CD4-positive, CD25-positive, alpha-beta regulatory T cell (primary cell): Measurements from ENCODE around the gene MTHFD1. TPM values are rescaled to one million over a fixed set of nuclear protein-coding genes. Genes with fewer than 3 reads are reported as not detected.

Experiments
- ATAC-seq, 2 donors: fragments of 150-1000 bp; cut with Tn5 transposase; one replicate each; pipeline ENCODE4 v1.10.0; 2021; ENCODE audit warnings: low read depth in 2 of 2, moderate number of reproducible peaks in 2 of 2, moderate library complexity in 1 of 2
- DNase-seq, 3 donors: peaks; one replicate each; pipeline versions ENCODE4 v3.0.0 to v3.0.0-alpha.2; 2012 to 2022; ENCODE audit warnings: mixed read lengths in 1 of 3
- H3K27ac ChIP-seq: one replicate; pipeline ENCODE4 v1.7.0; 2013; ENCODE audit warnings: mild to moderate bottlenecking, low read length; ENCODE audit not compliant: insufficient read depth, poor library complexity, severe bottlenecking
- H3K27me3 ChIP-seq: one replicate; pipeline ENCODE4 v1.7.0; 2013; ENCODE audit warnings: low read length; ENCODE audit not compliant: control insufficient read depth, insufficient read depth
- H3K36me3 ChIP-seq: one replicate; pipeline ENCODE4 v1.7.0; 2013; ENCODE audit warnings: mild to moderate bottlenecking, low read length, moderate library complexity; ENCODE audit not compliant: control insufficient read depth, insufficient read depth
- H3K4me1 ChIP-seq: 2 replicates; pipeline ENCODE4 v1.7.0; 2013; ENCODE audit warnings: mild to moderate bottlenecking, low read length; ENCODE audit not compliant: insufficient read depth, control insufficient read depth, poor library complexity, severe bottlenecking
- H3K4me3 ChIP-seq: one replicate; pipeline ENCODE4 v1.7.0; 2013; ENCODE audit warnings: low read depth, mild to moderate bottlenecking, low read length, moderate library complexity
- H3K9me3 ChIP-seq, 2 experiments: 1 replicate in 1 of 2; 2 replicates in 1 of 2; pipeline ENCODE4 v1.7.0; 2013; ENCODE audit warnings: low read length in 2 of 2, mild to moderate bottlenecking in 1 of 2, moderate library complexity in 1 of 2; ENCODE audit not compliant: control insufficient read depth in 2 of 2
- H3K27ac Mint-ChIP-seq, 3 donors: one replicate each; pipeline ENCODE4 v1.8.0; 2020 to 2022; ENCODE audit warnings: mild to moderate bottlenecking in 3 of 3, mixed read lengths in 3 of 3, moderate library complexity in 2 of 3
- H3K27me3 Mint-ChIP-seq: one replicate; pipeline ENCODE4 v1.8.0; 2022; ENCODE audit warnings: mild to moderate bottlenecking, mixed read lengths
- H3K36me3 Mint-ChIP-seq: one replicate; pipeline ENCODE4 v1.8.0; 2020; ENCODE audit warnings: mixed read lengths
- H3K4me1 Mint-ChIP-seq, 4 donors: one replicate each; pipeline ENCODE4 v1.8.0; 2020 to 2022; ENCODE audit warnings: mixed read lengths in 4 of 4, mild to moderate bottlenecking in 1 of 4
- H3K4me3 Mint-ChIP-seq, 4 donors: one replicate each; pipeline ENCODE4 v1.8.0; 2020 to 2022; ENCODE audit warnings: mild to moderate bottlenecking in 4 of 4, mixed read lengths in 4 of 4, moderate library complexity in 3 of 4
- H3K9me3 Mint-ChIP-seq, 7 donors: one replicate each; pipeline ENCODE4 v1.8.0; 2020 to 2022; ENCODE audit warnings: mixed read lengths in 7 of 7, mild to moderate bottlenecking in 3 of 7, moderate library complexity in 2 of 7
- polyA plus RNA-seq, 4 donors: library from polyadenylated mRNA; unstranded; fragments of 300-500 nt; fragmentation: Illumina TruSeq; gene quantifications; one replicate each; pipeline ENCODE4 v1.2.3, GENCODE V29; 2021
- total RNA-seq: library from RNA; stranded (reverse); gene quantifications from one replicate; pipeline ENCODE4 v1.2.3, GENCODE V29; 2022

The MTHFD1 gene
- total and polyA plus RNA-seq, 5 donors from 2014 or later, result 38.7 to 60.4 (median 40.3) TPM

- peaks cover 38% of the 10 kb centered on the region for H3K4me1 ChIP-seq
- no peaks in the 10 kb centered on the region for H3K27me3 Mint-ChIP-seq
- peak overlapping the region; percentile 28 for H3K27ac ChIP-seq
- peak overlapping the region in 2 of 4 donors; percentile 17 to 88 for H3K4me3 Mint-ChIP-seq
- H3K36me3 ChIP-seq, result peaks cover 3% of the 10 kb centered on the region
- H3K4me1 Mint-ChIP-seq, result peaks cover 29 to 56% (median 41%) of the 10 kb centered on the region in 4 donors
- no peak for ATAC-seq
- H3K27me3 ChIP-seq, result no peaks in the 10 kb centered on the region
- H3K9me3 Mint-ChIP-seq, result peaks cover 0 to 1% (median 0%) of the 10 kb centered on the region in 7 donors
- peak overlapping the region in 1 of 3 donors; percentile 8 for H3K27ac Mint-ChIP-seq
- no peak for DNase-seq
- peak overlapping the region; percentile 20 for H3K4me3 ChIP-seq
- no peaks in the 10 kb centered on the region for H3K9me3 ChIP-seq
- no peaks in the 10 kb centered on the region for H3K36me3 Mint-ChIP-seq
These were observed 79.4 kb downstream of the MTHFD1 start for GRCh38 chr14:64467566-64467965.

DNA sequence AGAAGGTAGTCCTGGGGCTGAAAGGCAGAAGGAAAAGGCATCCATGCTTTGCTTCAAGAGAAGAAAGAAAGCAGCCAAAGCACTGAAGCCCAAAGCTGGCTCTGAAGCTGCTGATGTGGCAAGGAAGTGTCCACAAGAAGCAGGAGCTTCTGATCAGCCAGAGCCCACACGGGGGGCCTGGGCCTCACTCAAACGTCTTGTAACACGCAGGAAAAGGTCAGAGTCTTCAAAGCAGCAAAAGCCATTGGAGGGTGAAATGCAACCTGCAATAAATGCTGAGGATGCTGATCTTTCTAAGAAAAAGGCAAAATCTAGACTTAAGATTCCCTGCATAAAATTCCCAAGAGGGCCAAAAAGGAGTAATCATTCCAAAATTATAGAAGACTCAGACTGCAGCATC lies 80.3 kb downstream of the MTHFD1 start:
- H3K4me1 ChIP-seq, result peaks cover 38% of the 10 kb centered on the region
- Mint-ChIP-seq H3K4me3 (no peak overlapping the region), H3K27me3 (no peaks in the 10 kb centered on the region), H3K4me1 (peaks cover 29 to 58% (median 44%) of the 10 kb centered on the region in 4 donors), H3K27ac (peak overlapping the region in 1 of 3 donors; percentile 8), H3K9me3 (peaks cover 0 to 1% (median 0%) of the 10 kb centered on the region in 7 donors), H3K36me3 (no peaks in the 10 kb centered on the region)
- H3K4me3 ChIP-seq, result no peak overlapping the region
- DNase-seq (no peak), ATAC-seq (no peak)
- no peak overlapping the region for H3K27ac ChIP-seq
- no peaks in the 10 kb centered on the region for H3K9me3 ChIP-seq
- no peaks in the 10 kb centered on the region for H3K27me3 ChIP-seq
- H3K36me3 ChIP-seq, result no peaks in the 10 kb centered on the region

DNA sequence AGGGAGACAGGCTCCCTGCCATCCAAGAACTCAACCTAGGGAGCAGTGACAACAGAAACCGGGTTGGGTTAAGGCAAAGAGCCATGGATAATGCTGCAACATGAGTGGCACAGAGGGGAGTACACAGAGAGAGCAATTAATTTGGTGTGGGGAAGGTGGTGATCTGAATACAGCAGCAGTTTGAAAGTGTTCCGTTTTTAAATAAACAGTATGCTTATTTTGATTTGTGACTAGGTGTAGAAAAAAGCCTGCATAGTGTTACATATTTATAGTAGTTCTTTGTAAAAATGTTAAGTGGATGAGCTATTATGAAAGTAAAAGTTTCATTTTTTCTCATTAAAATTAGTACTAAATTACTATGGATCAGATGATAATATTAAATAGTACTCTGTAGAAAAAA lies 85.9 kb downstream of the MTHFD1 start:
- peaks cover 11% of the 10 kb centered on the region for H3K4me1 ChIP-seq
- H3K9me3 ChIP-seq, result no peaks in the 10 kb centered on the region
- Mint-ChIP-seq H3K27me3 (no peaks in the 10 kb centered on the region), H3K4me1 (peaks cover 24 to 52% (median 38%) of the 10 kb centered on the region in 4 donors), H3K4me3 (no peak overlapping the region), H3K9me3 (peaks cover 0 to 1% (median 0%) of the 10 kb centered on the region in 7 donors), H3K27ac (no peak overlapping the region), H3K36me3 (no peaks in the 10 kb centered on the region)
- H3K36me3 ChIP-seq, result peaks cover 5% of the 10 kb centered on the region
- H3K27me3 ChIP-seq, result no peaks in the 10 kb centered on the region
- DNase-seq, result no peak
- no peak overlapping the region for H3K27ac ChIP-seq
- peak overlapping the region; percentile 10 for H3K4me3 ChIP-seq
- ATAC-seq, result no peak

- Mint-ChIP-seq H3K9me3 (no peaks in the 10 kb centered on the region), H3K27ac (peak overlapping the region in 1 of 3 donors; percentile 23), H3K4me3 (no peak overlapping the region), H3K36me3 (no peaks in the 10 kb centered on the region), H3K27me3 (no peaks in the 10 kb centered on the region), H3K4me1 (peaks cover 24 to 54% (median 38%) of the 10 kb centered on the region in 4 donors)
- peaks cover 11% of the 10 kb centered on the region for H3K4me1 ChIP-seq
- H3K4me3 ChIP-seq, result no peak overlapping the region
- no peak for ATAC-seq
- no peaks in the 10 kb centered on the region for H3K27me3 ChIP-seq
- H3K27ac ChIP-seq, result no peak overlapping the region
- DNase-seq, result no peak
- H3K9me3 ChIP-seq, result no peaks in the 10 kb centered on the region
- H3K36me3 ChIP-seq, result peaks cover 10% of the 10 kb centered on the region
These were observed 86.5 kb downstream of the MTHFD1 start for GRCh38 chr14:64474698-64475097.

- H3K36me3 Mint-ChIP-seq, result no peaks in the 10 kb centered on the region
- peak overlapping the region in 1 of 3 donors; percentile 36 for H3K27ac Mint-ChIP-seq
- H3K36me3 ChIP-seq, result peaks cover 14% of the 10 kb centered on the region
- H3K27me3 Mint-ChIP-seq, result no peaks in the 10 kb centered on the region
- H3K27ac ChIP-seq, result no peak overlapping the region
- H3K9me3 ChIP-seq, result no peaks in the 10 kb centered on the region
- H3K4me1 ChIP-seq, result peaks cover 11% of the 10 kb centered on the region
- H3K27me3 ChIP-seq, result no peaks in the 10 kb centered on the region
- no peak overlapping the region for H3K4me3 ChIP-seq
- ATAC-seq, result no peak
- no peak overlapping the region for H3K4me3 Mint-ChIP-seq
- no peak for DNase-seq
- H3K9me3 Mint-ChIP-seq, result no peaks in the 10 kb centered on the region
- peaks cover 24 to 54% (median 38%) of the 10 kb centered on the region in 4 donors for H3K4me1 Mint-ChIP-seq
These were observed 87.6 kb downstream of the MTHFD1 start for GRCh38 chr14:64475585-64476273.

DNA sequence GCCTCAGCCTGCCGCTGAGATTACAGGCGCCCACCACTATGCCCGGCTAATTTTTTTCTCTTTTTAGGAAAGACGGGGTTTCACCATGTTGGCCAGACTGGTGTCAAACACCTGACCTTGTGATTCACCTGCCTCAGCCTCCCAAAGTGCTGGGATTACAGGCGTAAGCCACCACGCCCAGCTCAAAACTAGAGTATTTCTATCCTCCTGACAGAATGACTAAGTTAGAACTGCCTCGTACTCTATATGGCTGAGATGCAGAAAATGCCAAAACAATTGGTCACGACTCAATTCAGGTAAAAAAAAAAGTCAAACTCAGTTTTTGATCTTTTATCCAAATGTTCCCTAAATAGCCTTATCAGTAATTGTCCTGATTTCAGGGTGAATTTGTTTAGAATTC lies 88.3 kb downstream of the MTHFD1 start:
- no peaks in the 10 kb centered on the region for H3K27me3 Mint-ChIP-seq
- H3K4me3 Mint-ChIP-seq, result no peak overlapping the region
- H3K9me3 Mint-ChIP-seq, result no peaks in the 10 kb centered on the region
- peaks cover under 1% of the 10 kb centered on the region for H3K36me3 Mint-ChIP-seq
- Histone ChIP-seq H3K9me3 (no peaks in the 10 kb centered on the region), H3K27me3 (no peaks in the 10 kb centered on the region), H3K36me3 (peaks cover 14% of the 10 kb centered on the region), H3K4me3 (no peak overlapping the region), H3K4me1 (peaks cover 11% of the 10 kb centered on the region), H3K27ac (no peak overlapping the region)
- no peak for DNase-seq
- H3K4me1 Mint-ChIP-seq, result peaks cover 24 to 52% (median 39%) of the 10 kb centered on the region in 4 donors
- no peak overlapping the region for H3K27ac Mint-ChIP-seq
- no peak for ATAC-seq

DNA sequence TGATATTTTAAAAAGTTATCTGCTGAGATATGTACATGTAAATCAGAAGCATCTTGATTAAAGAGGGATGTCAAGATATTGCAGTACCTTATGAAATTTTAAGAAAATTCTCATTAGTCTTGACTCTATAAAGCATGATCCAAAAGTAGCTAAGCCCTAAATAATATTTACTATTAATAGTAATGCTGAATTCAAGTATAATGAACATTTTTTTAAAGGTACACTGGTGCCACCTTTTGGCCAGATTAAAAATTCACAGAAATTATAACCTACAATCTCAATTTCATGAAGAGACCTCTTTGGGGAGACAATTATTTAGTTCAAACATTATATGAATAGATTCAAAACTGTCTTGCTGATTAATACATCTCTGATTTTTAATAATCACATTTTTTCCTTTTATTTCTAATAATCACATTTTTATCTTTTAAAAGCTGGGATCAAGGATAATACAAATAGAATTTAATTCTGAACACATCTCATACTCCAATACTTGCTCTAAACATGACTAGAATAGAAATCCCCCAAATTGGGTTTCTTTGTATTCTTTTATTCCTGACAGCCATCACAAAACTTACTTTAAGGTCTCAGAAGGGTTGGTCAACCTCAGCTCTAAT lies 90.6 kb downstream of the MTHFD1 start:
- no peak overlapping the region for H3K27ac ChIP-seq
- peaks cover 4% of the 10 kb centered on the region for H3K36me3 Mint-ChIP-seq
- no peak overlapping the region for H3K4me3 Mint-ChIP-seq
- no peak overlapping the region for H3K27ac Mint-ChIP-seq
- DNase-seq, result peak in 2 of 3 donors; percentile 47 to 55
- peaks cover 23 to 43% (median 35%) of the 10 kb centered on the region in 4 donors for H3K4me1 Mint-ChIP-seq
- H3K9me3 ChIP-seq, result no peaks in the 10 kb centered on the region
- H3K4me1 ChIP-seq, result peaks cover 11% of the 10 kb centered on the region
- H3K27me3 Mint-ChIP-seq, result no peaks in the 10 kb centered on the region
- no peak overlapping the region for H3K4me3 ChIP-seq
- peaks cover 18% of the 10 kb centered on the region for H3K36me3 ChIP-seq
- H3K9me3 Mint-ChIP-seq, result no peaks in the 10 kb centered on the region
- no peaks in the 10 kb centered on the region for H3K27me3 ChIP-seq
- no peak for ATAC-seq
